GM15510 (cell line): Measurements from ENCODE around the gene INTS1.

Experiments used
- POLR2A ChIP-seq: IDR thresholded peaks from 3 replicates; pipeline ENCODE4 v1.6.1; 2011; ENCODE audit warnings: borderline replicate concordance; ENCODE audit not compliant: insufficient read length; ENCODE audit errors: extremely low read depth

The INTS1 gene

GRCh38 chr7:1479287-1479686 is 24.9 kb downstream of the INTS1 start:
- no peak for TF ChIP-seq POLR2A

- no peak for TF ChIP-seq POLR2A
Measured at GRCh38 chr7:1478480-1478879, 25.7 kb downstream of the INTS1 start.

- TF ChIP-seq POLR2A = no peak
Measured at GRCh38 chr7:1476859-1477258, 27.3 kb downstream of the INTS1 start.

- no peak for TF ChIP-seq POLR2A
Measured at GRCh38 chr7:1475991-1476390, 28.2 kb downstream of the INTS1 start.

GRCh38 chr7:1475393-1475792 is 28.8 kb downstream of the INTS1 start:
- TF ChIP-seq POLR2A = no peak

GRCh38 chr7:1474736-1475135 is 29.5 kb downstream of the INTS1 start:
- no peak for TF ChIP-seq POLR2A

GRCh38 chr7:1473864-1474512 is 30.2 kb downstream of the INTS1 start:
- no peak for TF ChIP-seq POLR2A

- TF ChIP-seq POLR2A = no peak
Measured at GRCh38 chr7:1470901-1471300, 33.3 kb downstream of the INTS1 start.

GRCh38 chr7:1468643-1469298 is 35.4 kb downstream of the INTS1 start:
- TF ChIP-seq POLR2A = no peak

GRCh38 chr7:1468203-1468602 is 36.0 kb downstream of the INTS1 start:
- no peak for TF ChIP-seq POLR2A

- TF ChIP-seq POLR2A = no peak
Measured at GRCh38 chr7:1466524-1467271, 37.5 kb downstream of the INTS1 start.

GRCh38 chr7:1464694-1465093 is 39.5 kb downstream of the INTS1 start:
- no peak for TF ChIP-seq POLR2A

- TF ChIP-seq POLR2A = no peak
Measured at GRCh38 chr7:1463676-1464223, 40.4 kb downstream of the INTS1 start.

GRCh38 chr7:1461646-1462375 is 42.4 kb downstream of the INTS1 start:
- TF ChIP-seq POLR2A = no peak
